ACC112 (cell line): ENCODE results near the gene PMM2.
"Not testable (repeated sequence)": the region's sequence is repeated elsewhere in the genome, so short reads cannot be mapped to it uniquely, and the experiment has no call there.

Experiments
- H2AFZ ChIP-seq: fragments of 200-600 bp; sonication (generic); one replicate; pipeline ENCODE4 v1.6.0; 2017; ENCODE audit warnings: antibody characterized with exemption, low read length; ENCODE audit not compliant: unreplicated experiment
- H3K27ac ChIP-seq: fragments of 200-600 bp; sonication (generic); 2 replicates; pipeline ENCODE4 v1.5.1; 2014; ENCODE audit warnings: low read depth, mild to moderate bottlenecking, antibody characterized with exemption, low read length, moderate library complexity
- H3K27me3 ChIP-seq: fragments of 200-600 bp; sonication (generic); 2 replicates; pipeline ENCODE4 v1.6.1; 2014; ENCODE audit warnings: mild to moderate bottlenecking, antibody characterized with exemption, low read length, moderate library complexity, mixed read lengths; ENCODE audit not compliant: insufficient read depth
- H3K36me3 ChIP-seq: fragments of 200-600 bp; sonication (generic); 2 replicates; pipeline ENCODE4 v1.6.1; 2016; ENCODE audit warnings: mild to moderate bottlenecking, antibody characterized with exemption, low read length, moderate library complexity, mixed read lengths; ENCODE audit not compliant: insufficient read depth
- H3K4me1 ChIP-seq: fragments of 200-600 bp; sonication (generic); one replicate; pipeline ENCODE4 v1.6.1; 2016; ENCODE audit warnings: low read length, mixed read lengths; ENCODE audit not compliant: insufficient read depth, unreplicated experiment, control insufficient read depth
- H3K4me3 ChIP-seq: fragments of 200-600 bp; sonication (generic); 2 replicates; pipeline ENCODE4 v1.5.1; 2014; ENCODE audit warnings: mild to moderate bottlenecking, low read depth, low read length
- H3K79me2 ChIP-seq: fragments of 200-600 bp; sonication (generic); one replicate; pipeline ENCODE4 v1.6.0; 2016; ENCODE audit warnings: low read length; ENCODE audit not compliant: control insufficient read depth, unreplicated experiment, insufficient read depth

PMM2 gene

DNA sequence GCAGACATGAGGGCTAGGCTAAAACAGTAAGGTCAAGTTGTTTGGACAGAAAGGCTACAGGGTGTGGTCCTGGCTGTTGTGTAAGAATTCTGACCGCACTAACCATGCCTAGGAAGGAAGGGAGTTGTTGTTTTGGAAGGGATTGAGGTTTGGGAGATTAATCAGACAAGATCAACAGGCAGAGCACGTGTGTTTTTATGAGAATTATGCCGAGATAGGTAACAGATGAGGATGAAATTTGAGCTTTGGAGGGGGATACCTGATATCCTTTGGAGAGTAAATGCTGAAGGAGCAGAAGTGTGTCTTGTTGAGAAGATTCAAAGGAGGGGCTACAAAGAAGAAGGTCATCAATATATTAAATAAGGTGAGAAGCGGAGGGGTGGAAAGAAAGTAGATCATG, 44.4 kb downstream of the PMM2 start:
- not testable (repeated sequence) for H3K4me3 ChIP-seq
- H3K79me2 ChIP-seq: peaks cover 14% of the 10 kb centered on the region

DNA sequence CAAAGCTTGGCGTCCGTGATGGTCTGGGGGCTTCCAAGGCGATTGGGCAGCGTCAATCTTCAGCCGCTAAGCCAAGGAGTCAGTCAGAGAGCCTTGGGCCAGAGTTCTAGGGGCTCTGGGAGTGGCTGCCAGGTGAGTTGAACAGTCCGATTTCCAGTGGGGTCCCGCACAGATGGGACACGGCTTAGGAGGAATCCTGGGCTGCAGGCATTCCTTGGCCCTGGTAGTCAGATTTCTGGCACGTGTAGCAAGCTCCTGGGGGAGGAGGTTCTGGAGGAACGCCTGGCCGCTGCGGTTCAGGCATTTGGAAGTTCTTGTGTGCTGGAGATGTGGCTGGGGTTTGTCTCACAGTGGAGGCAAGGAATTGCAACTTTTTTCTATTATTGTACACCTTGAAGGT, 45.7 kb downstream of the PMM2 start:
- not testable (repeated sequence) for H3K4me3 ChIP-seq, H3K4me1 ChIP-seq, H3K27ac ChIP-seq, H2AFZ ChIP-seq, H3K27me3 ChIP-seq
- Histone ChIP-seq H3K36me3 (peaks cover 15% of the 10 kb centered on the region; the same call in 1 of the 2 replicates), H3K79me2 (peaks cover 14% of the 10 kb centered on the region)

More for the DNA sequence above, 44.4 kb downstream of the PMM2 start:
- peaks cover 12% of the 10 kb centered on the region; the same call in 1 of the 2 replicates for H3K36me3 ChIP-seq
- not testable (repeated sequence) for H3K27me3 ChIP-seq, H2AFZ ChIP-seq, H3K27ac ChIP-seq, H3K4me1 ChIP-seq

DNA sequence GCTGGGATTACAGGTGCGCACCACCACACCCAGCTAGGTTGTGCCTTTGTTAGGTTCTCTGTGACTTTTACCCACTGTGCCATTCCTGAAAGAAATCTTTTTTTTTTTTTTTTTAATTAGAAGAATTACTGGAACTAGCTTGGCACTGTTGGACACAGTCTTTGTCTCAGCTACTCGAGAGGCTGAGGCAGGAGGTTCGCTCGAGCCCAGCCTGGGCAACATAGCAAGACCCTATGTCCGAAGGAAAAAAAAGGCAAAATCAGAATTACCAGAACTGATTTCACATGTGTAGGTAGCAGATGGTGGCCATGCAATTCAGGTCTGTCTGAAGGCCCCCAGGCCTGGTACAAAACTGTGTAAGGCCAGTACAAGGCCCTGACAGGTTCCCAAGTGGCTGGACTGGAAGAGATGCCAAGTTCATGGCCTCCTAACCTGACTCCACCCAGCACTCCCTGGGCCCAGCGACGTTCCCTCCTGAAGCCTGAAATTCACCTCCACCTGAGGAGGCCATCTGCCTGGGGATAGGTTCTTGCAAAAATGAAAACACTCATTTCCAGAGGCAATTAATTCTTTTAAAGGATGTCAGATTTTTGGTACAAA, 48.2 kb downstream of the PMM2 start:
- Histone ChIP-seq H3K4me1 (peaks cover 28% of the 10 kb centered on the region), H3K27me3 (no peaks in the 10 kb centered on the region), H3K36me3 (peaks cover 22% of the 10 kb centered on the region), H2AFZ (no peak overlapping the region), H3K79me2 (peaks cover 11% of the 10 kb centered on the region), H3K27ac (no peak overlapping the region), H3K4me3 (no peak overlapping the region)

DNA sequence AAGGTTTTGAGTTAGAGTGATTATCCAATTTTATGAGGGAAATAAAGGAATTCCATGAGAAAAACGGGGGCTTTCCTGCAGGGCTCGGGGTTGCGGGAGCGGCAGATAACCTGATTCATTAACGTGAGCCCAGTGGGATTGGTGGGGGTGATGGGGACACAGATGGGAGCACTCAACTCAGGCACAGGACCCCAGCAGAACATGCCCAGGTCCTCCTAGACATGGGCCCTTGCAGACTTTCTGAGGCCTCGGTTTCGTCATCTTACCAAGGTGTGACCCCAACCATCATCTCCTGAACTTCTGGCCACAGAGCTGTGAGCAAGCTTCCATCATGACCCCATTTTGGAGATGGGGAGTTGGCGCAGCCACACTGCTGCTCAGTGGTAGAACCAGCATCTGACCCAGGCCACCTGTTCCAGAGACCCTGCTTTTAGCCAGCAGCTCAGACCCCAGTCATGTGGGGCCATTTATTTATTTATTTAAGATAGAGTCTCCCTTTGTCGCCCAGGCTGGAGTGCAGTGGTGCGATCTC, 48.8 kb downstream of the PMM2 start:
- H3K27me3 ChIP-seq: no peaks in the 10 kb centered on the region
- H3K36me3 ChIP-seq: peaks cover 22% of the 10 kb centered on the region
- H3K4me1 ChIP-seq: peaks cover 35% of the 10 kb centered on the region
- no peak overlapping the region for H3K4me3 ChIP-seq
- H2AFZ ChIP-seq: no peak overlapping the region
- H3K27ac ChIP-seq: no peak overlapping the region
- peaks cover 11% of the 10 kb centered on the region for H3K79me2 ChIP-seq

DNA sequence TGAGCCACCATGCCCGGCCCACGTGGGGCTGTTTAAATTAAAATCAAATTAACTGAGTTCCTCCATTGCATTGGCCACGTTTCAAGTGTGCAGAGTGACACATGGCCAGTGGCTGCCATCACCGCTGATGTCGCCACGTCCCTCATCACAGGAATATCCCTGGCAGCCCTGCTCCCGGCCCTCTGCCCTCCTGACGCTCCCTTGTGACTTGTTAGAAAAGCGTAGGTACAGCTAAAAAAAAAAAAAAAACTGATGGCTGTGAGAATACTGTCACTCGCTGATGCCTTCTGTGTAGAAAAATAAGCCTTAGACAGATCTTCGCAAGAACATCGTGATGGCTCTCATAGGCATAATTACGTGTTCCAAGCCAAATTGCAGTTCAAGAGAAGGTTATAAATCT, 49.5 kb downstream of the PMM2 start:
- H3K27me3 ChIP-seq: no peaks in the 10 kb centered on the region
- no peak overlapping the region for H2AFZ ChIP-seq
- H3K27ac ChIP-seq: peak overlapping the region; percentile 26; the same call in 1 of the 2 replicates
- H3K36me3 ChIP-seq: peaks cover 22% of the 10 kb centered on the region
- no peak overlapping the region for H3K4me3 ChIP-seq
- peaks cover 37% of the 10 kb centered on the region for H3K4me1 ChIP-seq
- peaks cover 11% of the 10 kb centered on the region for H3K79me2 ChIP-seq

- Histone ChIP-seq H3K27me3 (no peaks in the 10 kb centered on the region), H2AFZ (no peak overlapping the region), H3K27ac (peak overlapping the region; percentile 26; the same call in 1 of the 2 replicates), H3K4me3 (no peak overlapping the region), H3K4me1 (peaks cover 37% of the 10 kb centered on the region), H3K36me3 (peaks cover 22% of the 10 kb centered on the region), H3K79me2 (peaks cover 11% of the 10 kb centered on the region)
Measured at GRCh38 chr16:8847623-8848022, 50.0 kb downstream of the PMM2 start.

DNA sequence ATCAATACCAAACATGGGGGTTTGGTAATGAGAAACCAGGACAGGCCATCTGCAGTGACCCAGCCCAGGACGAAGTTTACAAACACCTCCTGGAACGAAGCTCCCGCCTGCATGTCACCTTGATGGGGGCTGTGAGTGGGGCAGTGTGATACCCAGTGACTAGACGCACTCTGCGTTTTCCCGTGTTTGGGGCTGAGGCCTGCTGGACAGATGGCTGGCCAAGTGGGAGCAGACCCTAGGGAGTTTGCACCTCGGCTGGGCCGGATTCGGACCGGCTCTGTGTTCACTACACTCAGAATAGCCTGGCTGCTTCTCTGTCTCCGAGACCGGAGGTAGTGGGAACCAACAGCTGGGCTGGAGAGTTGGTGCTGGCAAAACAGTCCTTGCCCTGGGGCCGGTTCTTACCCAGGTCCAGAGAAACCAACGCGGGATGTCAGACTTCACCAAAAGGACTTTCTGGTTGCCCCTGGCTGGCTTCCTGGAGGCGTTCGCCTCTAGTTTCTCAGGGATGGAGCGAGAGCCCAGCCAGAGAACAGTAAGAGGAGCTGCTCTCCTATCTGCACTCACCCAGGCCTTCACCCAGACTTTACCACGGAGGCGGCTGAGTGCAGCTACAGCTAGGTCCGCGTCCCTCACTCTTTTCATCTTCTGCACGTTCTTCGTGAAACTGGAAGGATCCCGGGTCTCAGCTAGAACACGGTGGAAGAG, 50.7 kb downstream of the PMM2 start:
- peaks cover 11% of the 10 kb centered on the region for H3K79me2 ChIP-seq
- peaks cover 37% of the 10 kb centered on the region for H3K4me1 ChIP-seq
- H3K27me3 ChIP-seq: no peaks in the 10 kb centered on the region
- no peak overlapping the region for H3K4me3 ChIP-seq
- H2AFZ ChIP-seq: no peak overlapping the region
- peaks cover 22% of the 10 kb centered on the region for H3K36me3 ChIP-seq
- H3K27ac ChIP-seq: peak overlapping the region; percentile 78

DNA sequence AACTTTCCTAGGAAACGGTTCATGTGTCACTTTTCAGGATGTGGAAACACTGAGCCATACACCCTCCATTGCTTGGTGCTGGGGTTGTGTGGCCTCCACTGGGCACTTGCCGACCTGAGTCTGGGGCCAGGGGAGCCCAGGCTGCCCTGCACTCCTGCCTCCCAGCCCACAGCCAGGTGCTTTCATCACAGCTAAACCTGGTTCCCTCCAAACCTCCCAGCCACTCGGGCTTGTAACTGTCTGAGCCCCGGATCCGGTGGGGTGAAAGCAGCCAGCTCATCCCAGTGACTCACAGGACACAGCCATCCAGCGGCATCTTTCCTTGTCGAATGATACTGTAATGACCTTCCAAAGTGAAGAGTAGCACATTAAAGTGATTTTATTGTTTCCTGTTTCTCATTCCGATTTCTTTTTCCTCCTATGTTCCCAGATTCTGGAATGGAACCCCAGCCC, 51.3 kb downstream of the PMM2 start:
- Histone ChIP-seq H3K4me1 (peaks cover 37% of the 10 kb centered on the region), H2AFZ (no peak overlapping the region), H3K27ac (peak overlapping the region; percentile 78), H3K4me3 (no peak overlapping the region), H3K79me2 (peaks cover 11% of the 10 kb centered on the region), H3K36me3 (peaks cover 22% of the 10 kb centered on the region), H3K27me3 (no peaks in the 10 kb centered on the region)

DNA sequence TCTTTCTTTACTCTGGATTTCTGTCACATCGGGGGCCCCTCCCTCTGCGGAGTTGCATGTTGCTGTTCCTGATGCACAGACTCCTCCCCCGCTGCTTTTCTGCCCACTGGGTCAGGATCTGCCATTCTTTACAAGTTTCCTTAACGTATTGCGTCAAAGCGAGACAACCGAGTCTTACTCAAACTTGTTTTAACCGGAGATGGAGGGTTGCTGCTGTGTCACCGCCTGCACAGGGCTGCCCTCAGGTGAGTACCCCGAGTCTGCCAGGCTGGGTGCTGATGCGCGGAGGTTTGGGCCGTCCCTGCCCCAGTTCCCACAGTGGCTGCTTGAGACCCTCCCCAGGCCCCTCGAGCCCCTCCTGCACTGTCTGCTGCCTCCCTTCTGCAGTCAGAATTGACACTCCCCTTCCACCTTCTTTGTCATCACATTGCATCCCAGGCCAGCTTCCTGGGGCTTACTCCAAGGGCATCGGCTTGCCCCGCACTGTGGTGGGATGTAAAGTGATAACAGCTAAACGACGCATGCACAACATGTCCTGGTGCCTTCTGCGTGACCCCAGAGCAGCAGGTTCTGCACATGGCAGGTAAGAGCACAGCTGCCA, 51.9 kb downstream of the PMM2 start:
- Histone ChIP-seq H2AFZ (no peak overlapping the region), H3K4me3 (peak overlapping the region; percentile 40; the same call in 1 of the 2 replicates), H3K79me2 (peaks cover 8% of the 10 kb centered on the region), H3K27me3 (no peaks in the 10 kb centered on the region), H3K36me3 (peaks cover 22% of the 10 kb centered on the region), H3K4me1 (peaks cover 37% of the 10 kb centered on the region), H3K27ac (peak overlapping the region; percentile 78)

GRCh38 chr16:8850279-8850885, 52.7 kb downstream of the PMM2 start:
- peak overlapping the region; percentile 40; the same call in 1 of the 2 replicates for H3K4me3 ChIP-seq
- H3K79me2 ChIP-seq: peaks cover 6% of the 10 kb centered on the region
- no peaks in the 10 kb centered on the region for H3K27me3 ChIP-seq
- no peak overlapping the region for H2AFZ ChIP-seq
- H3K27ac ChIP-seq: peak overlapping the region; percentile 78
- H3K36me3 ChIP-seq: peaks cover 25% of the 10 kb centered on the region
- H3K4me1 ChIP-seq: peaks cover 37% of the 10 kb centered on the region
